SK-N-SH treated with all-trans-retinoic acid at 6 μM for 48 hours (cell line): ENCODE results near the gene ZCCHC24.
A peak's percentile ranks its signal among the peaks of the same experiment; 100 is the strongest.

ENCODE experiments used
- ATAC-seq: fragments of 200-7000 bp; cut with Tn5 transposase; 3 replicates; pipeline ENCODE4 v1.9.1; 2020; ENCODE audit warnings: mild to moderate bottlenecking, moderate library complexity
- ARNTL ChIP-seq: fragments of 450-650 bp; formaldehyde crosslinking; IDR thresholded peaks from 2 replicates; pipeline ENCODE4 v1.5.0; 2020; ENCODE audit warnings: low read depth, mild to moderate bottlenecking, moderate library complexity, borderline replicate concordance
- BACH2 ChIP-seq: fragments of 250-450 bp; sonication (Bioruptor Pico); IDR thresholded peaks from 2 replicates; pipeline ENCODE4 v1.9.0; 2021; ENCODE audit warnings: mild to moderate bottlenecking, borderline replicate concordance
- CSDC2 ChIP-seq: fragments of 250-450 bp; sonication (Bioruptor Pico); IDR thresholded peaks from 2 replicates; pipeline ENCODE4 v1.5.0; 2020; ENCODE audit warnings: mild to moderate bottlenecking, moderate library complexity
- CSRNP3 ChIP-seq: fragments of 250-450 bp; sonication (Bioruptor Pico); IDR thresholded peaks from 2 replicates; pipeline ENCODE4 v1.5.1; 2021; ENCODE audit warnings: mild to moderate bottlenecking, moderate library complexity
- ESRRG ChIP-seq: fragments of 250-450 bp; sonication (Bioruptor Pico); IDR thresholded peaks from 2 replicates; pipeline ENCODE4 v1.6.1; 2021; ENCODE audit warnings: mild to moderate bottlenecking
- GLIS3 ChIP-seq: fragments of 250-450 bp; sonication (Bioruptor Pico); IDR thresholded peaks from 2 replicates; pipeline ENCODE4 v1.5.0; 2020; ENCODE audit warnings: mild to moderate bottlenecking, moderate library complexity
- ISL1 ChIP-seq: fragments of 250-450 bp; sonication (Bioruptor Pico); IDR thresholded peaks from 2 replicates; pipeline ENCODE4 v2.1.2; 2022; ENCODE audit warnings: mild to moderate bottlenecking, moderate library complexity
- OSR1 ChIP-seq: fragments of 250-450 bp; sonication (Bioruptor Pico); IDR thresholded peaks from 2 replicates; pipeline ENCODE4 v1.8.0; 2022; ENCODE audit warnings: moderate library complexity, mild to moderate bottlenecking, inconsistent platforms
- PATZ1 ChIP-seq: fragments of 250-450 bp; sonication (Bioruptor Pico); IDR thresholded peaks from 2 replicates; pipeline ENCODE4 v1.8.0; 2020; ENCODE audit warnings: mild to moderate bottlenecking, moderate library complexity, borderline replicate concordance
- POU6F1 ChIP-seq: fragments of 250-450 bp; sonication (Bioruptor Pico); IDR thresholded peaks from 2 replicates; pipeline ENCODE4 v1.8.0; 2021; ENCODE audit warnings: low read depth, mild to moderate bottlenecking, moderate library complexity, borderline replicate concordance
- PPARA ChIP-seq: fragments of 250-450 bp; sonication (Bioruptor Pico); IDR thresholded peaks from 2 replicates; pipeline ENCODE4 v1.5.0; 2020; ENCODE audit warnings: mild to moderate bottlenecking, borderline replicate concordance
- TCF4 ChIP-seq: fragments of 250-450 bp; sonication (Bioruptor Pico); IDR thresholded peaks from 2 replicates; pipeline ENCODE4 v1.8.0; 2021; ENCODE audit warnings: mild to moderate bottlenecking, moderate library complexity, borderline replicate concordance
- TOX ChIP-seq: fragments of 250-450 bp; sonication (Bioruptor Pico); IDR thresholded peaks from 2 replicates; pipeline ENCODE4 v1.8.0; 2021; ENCODE audit warnings: mild to moderate bottlenecking, moderate library complexity, borderline replicate concordance
- ZC3H10 ChIP-seq: fragments of 250-450 bp; sonication (Bioruptor Pico); IDR thresholded peaks from 2 replicates; pipeline ENCODE4 v1.5.1; 2021; ENCODE audit warnings: mild to moderate bottlenecking, moderate library complexity
- ZFP3 ChIP-seq: fragments of 250-450 bp; sonication (Bioruptor Pico); IDR thresholded peaks from 2 replicates; pipeline ENCODE4 v1.5.0; 2020; ENCODE audit warnings: mild to moderate bottlenecking, moderate library complexity
- ZFP30 ChIP-seq: fragments of 450-650 bp; formaldehyde crosslinking; IDR thresholded peaks from 2 replicates; pipeline ENCODE4 v1.5.0; 2022; ENCODE audit warnings: mild to moderate bottlenecking, moderate library complexity
- ZNF565 ChIP-seq: fragments of 450-650 bp; formaldehyde crosslinking; conservative IDR thresholded peaks from 2 replicates; pipeline ENCODE4 v1.5.0; 2020; ENCODE audit warnings: low read depth, mild to moderate bottlenecking, moderate library complexity
- ZNF70 ChIP-seq: fragments of 450-650 bp; formaldehyde crosslinking; IDR thresholded peaks from 2 replicates; pipeline ENCODE4 v1.5.0; 2020; ENCODE audit warnings: mild to moderate bottlenecking, moderate library complexity
- ZNF8 ChIP-seq: fragments of 450-650 bp; formaldehyde crosslinking; IDR thresholded peaks from 2 replicates; pipeline ENCODE4 v1.5.0; 2020; ENCODE audit warnings: mild to moderate bottlenecking, moderate library complexity
- TF ChIP-seq, protein P1 (sequence below): fragments of 250-450 bp; sonication (Bioruptor Pico); IDR thresholded peaks from 2 replicates; pipeline ENCODE4 v1.5.0; 2020; ENCODE audit warnings: mild to moderate bottlenecking, moderate library complexity

The ZCCHC24 gene

GRCh38 chr10:79384773-79385391, 60.5 kb downstream of the ZCCHC24 start:
- ATAC-seq, result no peak
- no peak for TF ChIP-seq ZC3H10 (CRISPR knock-in tag)
- TF ChIP-seq TCF4, result no peak
- TF ChIP-seq CSRNP3, result no peak
- TF ChIP-seq BACH2 (CRISPR knock-in tag), result no peak
- no peak for TF ChIP-seq ESRRG (CRISPR knock-in tag)
- no peak for TF ChIP-seq OSR1 (CRISPR knock-in tag)
- TF ChIP-seq GLIS3, result no peak
- no peak for TF ChIP-seq ZFP30 (CRISPR knock-in tag)
- TF ChIP-seq ARNTL (CRISPR knock-in tag), result no peak
- TF ChIP-seq ZNF565 (CRISPR knock-in tag), result no peak
- TF ChIP-seq CSDC2 (CRISPR knock-in tag), result no peak
- no peak for TF ChIP-seq PPARA (CRISPR knock-in tag)
- no peak for TF ChIP-seq ZNF8 (CRISPR knock-in tag)
- TF ChIP-seq ZNF70 (CRISPR knock-in tag), result no peak
- TF ChIP-seq ISL1 (CRISPR knock-in tag), result no peak
- TF ChIP-seq, all 23 proteins: peak for 0

DNA sequence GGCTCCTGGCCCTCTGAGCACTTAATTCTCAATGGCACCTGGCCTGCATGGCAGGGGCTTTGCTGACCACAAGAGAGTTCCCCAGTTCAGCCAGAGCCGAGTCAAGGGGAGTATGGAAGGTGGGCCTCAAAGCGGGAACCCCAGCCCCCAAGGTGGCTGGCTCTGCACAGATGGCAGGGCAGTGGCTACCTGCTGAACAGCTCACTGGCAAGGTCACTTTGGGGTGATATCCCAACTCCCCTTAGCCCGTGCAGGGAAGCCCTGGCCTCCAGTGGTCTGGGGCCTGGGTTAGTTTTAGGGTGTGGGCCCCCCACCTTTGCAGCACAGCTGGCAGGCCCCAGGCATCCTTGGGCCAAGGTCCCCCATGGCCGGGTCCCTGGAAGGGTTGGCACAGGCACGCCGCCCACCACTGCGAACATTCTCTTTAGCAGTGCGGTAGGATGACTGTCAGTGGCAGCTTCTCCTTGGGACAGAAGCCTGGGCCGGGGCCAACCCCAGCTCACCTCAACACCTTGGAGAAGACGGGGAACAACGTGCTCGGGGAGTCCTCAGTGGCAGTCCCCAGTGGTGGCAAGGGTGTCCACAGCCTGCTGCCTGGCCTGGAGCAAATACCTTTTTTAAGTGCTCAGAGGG, 61.3 kb downstream of the ZCCHC24 start:
- no peak for TF ChIP-seq PPARA (CRISPR knock-in tag)
- no peak for TF ChIP-seq BACH2 (CRISPR knock-in tag)
- no peak for TF ChIP-seq ESRRG (CRISPR knock-in tag)
- no peak for TF ChIP-seq ZNF70 (CRISPR knock-in tag)
- TF ChIP-seq, protein P1, sequence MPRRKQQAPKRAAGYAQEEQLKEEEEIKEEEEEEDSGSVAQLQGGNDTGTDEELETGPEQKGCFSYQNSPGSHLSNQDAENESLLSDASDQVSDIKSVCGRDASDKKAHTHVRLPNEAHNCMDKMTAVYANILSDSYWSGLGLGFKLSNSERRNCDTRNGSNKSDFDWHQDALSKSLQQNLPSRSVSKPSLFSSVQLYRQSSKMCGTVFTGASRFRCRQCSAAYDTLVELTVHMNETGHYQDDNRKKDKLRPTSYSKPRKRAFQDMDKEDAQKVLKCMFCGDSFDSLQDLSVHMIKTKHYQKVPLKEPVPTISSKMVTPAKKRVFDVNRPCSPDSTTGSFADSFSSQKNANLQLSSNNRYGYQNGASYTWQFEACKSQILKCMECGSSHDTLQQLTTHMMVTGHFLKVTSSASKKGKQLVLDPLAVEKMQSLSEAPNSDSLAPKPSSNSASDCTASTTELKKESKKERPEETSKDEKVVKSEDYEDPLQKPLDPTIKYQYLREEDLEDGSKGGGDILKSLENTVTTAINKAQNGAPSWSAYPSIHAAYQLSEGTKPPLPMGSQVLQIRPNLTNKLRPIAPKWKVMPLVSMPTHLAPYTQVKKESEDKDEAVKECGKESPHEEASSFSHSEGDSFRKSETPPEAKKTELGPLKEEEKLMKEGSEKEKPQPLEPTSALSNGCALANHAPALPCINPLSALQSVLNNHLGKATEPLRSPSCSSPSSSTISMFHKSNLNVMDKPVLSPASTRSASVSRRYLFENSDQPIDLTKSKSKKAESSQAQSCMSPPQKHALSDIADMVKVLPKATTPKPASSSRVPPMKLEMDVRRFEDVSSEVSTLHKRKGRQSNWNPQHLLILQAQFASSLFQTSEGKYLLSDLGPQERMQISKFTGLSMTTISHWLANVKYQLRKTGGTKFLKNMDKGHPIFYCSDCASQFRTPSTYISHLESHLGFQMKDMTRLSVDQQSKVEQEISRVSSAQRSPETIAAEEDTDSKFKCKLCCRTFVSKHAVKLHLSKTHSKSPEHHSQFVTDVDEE (CRISPR knock-in tag), result no peak
- TF ChIP-seq ZC3H10 (CRISPR knock-in tag), result no peak
- no peak for TF ChIP-seq CSDC2 (CRISPR knock-in tag)
- TF ChIP-seq TOX (CRISPR knock-in tag), result no peak
- TF ChIP-seq GLIS3, result no peak
- TF ChIP-seq ZFP30 (CRISPR knock-in tag), result no peak
- TF ChIP-seq ZNF8 (CRISPR knock-in tag), result no peak
- no peak for TF ChIP-seq TCF4
- TF ChIP-seq ZNF565 (CRISPR knock-in tag), result no peak
- no peak for TF ChIP-seq ISL1 (CRISPR knock-in tag)
- TF ChIP-seq PATZ1 (CRISPR knock-in tag), result no peak
- ATAC-seq, result no peak

DNA sequence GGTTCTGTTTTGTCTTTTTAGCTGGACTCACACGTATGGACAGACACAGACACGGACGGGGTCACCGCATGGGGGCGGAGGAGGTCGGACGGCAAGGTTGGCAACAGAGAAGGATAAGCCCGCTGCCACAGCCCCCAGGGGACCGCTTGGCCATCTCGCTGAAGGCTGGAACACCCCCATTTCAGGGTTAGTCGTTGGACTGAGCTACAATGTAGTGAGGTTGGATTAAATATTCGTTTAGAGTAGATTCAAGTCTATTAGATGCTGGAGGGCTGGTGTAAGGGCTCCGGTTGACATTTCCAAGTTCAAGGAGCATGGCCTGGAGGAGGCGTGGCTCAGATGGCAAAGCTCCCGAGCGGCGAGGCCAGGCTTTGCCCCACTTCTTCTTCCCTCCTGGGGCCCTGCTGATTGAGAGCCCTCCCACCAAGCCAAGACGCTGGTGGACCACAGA, 62.9 kb downstream of the ZCCHC24 start:
- no peak for ATAC-seq
- TF ChIP-seq ARNTL (CRISPR knock-in tag), result no peak
- TF ChIP-seq ZFP3 (CRISPR knock-in tag), result no peak
- TF ChIP-seq PPARA (CRISPR knock-in tag), result no peak
- TF ChIP-seq ZFP30 (CRISPR knock-in tag), result no peak
- TF ChIP-seq BACH2 (CRISPR knock-in tag), result no peak
- TF ChIP-seq TOX (CRISPR knock-in tag), result no peak
- no peak for TF ChIP-seq ISL1 (CRISPR knock-in tag)

DNA sequence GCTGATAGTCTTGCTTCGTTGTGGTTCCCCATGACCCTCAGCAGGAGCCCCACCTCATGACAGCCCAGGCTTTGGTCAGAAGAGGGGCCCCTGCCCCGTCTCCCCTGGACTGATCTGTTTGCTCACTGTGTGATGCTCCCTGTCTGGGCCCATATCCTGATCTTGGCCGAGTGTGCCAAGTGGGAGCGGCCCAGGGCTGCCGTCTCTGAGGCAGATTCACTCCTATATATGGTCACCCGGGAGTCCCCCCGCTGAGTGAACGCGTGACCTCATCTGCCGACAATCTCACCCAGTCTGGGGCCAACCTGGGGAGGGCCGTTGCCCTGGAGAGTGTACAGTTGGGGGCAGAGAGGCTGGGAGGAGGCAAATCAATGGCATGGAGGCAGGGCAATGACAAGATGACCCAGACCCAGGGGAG, 63.6 kb downstream of the ZCCHC24 start:
- TF ChIP-seq POU6F1 (CRISPR knock-in tag), result no peak
- peak; percentile 76; the same call in 1 of the 2 replicates for TF ChIP-seq PATZ1 (CRISPR knock-in tag)
- peak; percentile 92 for ATAC-seq
